MCF 10A (cell line): Measurements from ENCODE around the gene SLC35E3. TPM values are rescaled to one million over a fixed set of nuclear protein-coding genes. Genes with fewer than 3 reads are reported as not detected.

Experiments used
- BruUV-seq: library from RNA; stranded (reverse); fragments of 400-500 nt; replicated peaks from 2 replicates; lab custom pipeline; 2021; lab: Mats Ljungman, UMichigan
- CTCF ChIA-PET: fragments of 300-600 bp; sonication (Branson Sonifier 250); formaldehyde crosslinking; extraction: SDS; loops from one replicate; lab custom pipeline; 2021; ENCODE audit warnings: antibody characterized with exemption, inconsistent platforms; lab: Yijun Ruan, JAX
- POLR2A ChIA-PET: fragments of 300-600, 350-650 bp; sonication (Branson Sonifier 250); formaldehyde crosslinking; extraction: SDS; loops from one replicate; lab custom pipeline; 2020; ENCODE audit warnings: antibody characterized with exemption, inconsistent platforms; lab: Yijun Ruan, JAX
- DNase-seq: peaks from one replicate; pipeline ENCODE4 v3.0.0-alpha.2; 2018; ENCODE audit not compliant: unreplicated experiment
- H3K27ac Mint-ChIP-seq: one replicate; pipeline ENCODE4 v1.8.0; 2022; ENCODE audit warnings: mild to moderate bottlenecking, low read depth, mixed read lengths; ENCODE audit not compliant: unreplicated experiment
- H3K27me3 Mint-ChIP-seq: one replicate; pipeline ENCODE4 v1.8.0; 2022; ENCODE audit warnings: mixed read lengths; ENCODE audit not compliant: insufficient read depth, unreplicated experiment
- H3K36me3 Mint-ChIP-seq: one replicate; pipeline ENCODE4 v1.8.0; 2022; ENCODE audit warnings: mild to moderate bottlenecking, moderate library complexity, mixed read lengths; ENCODE audit not compliant: insufficient read depth, unreplicated experiment
- H3K4me1 Mint-ChIP-seq: one replicate; pipeline ENCODE4 v1.8.0; 2022; ENCODE audit warnings: mixed read lengths; ENCODE audit not compliant: insufficient read depth, unreplicated experiment
- H3K4me3 Mint-ChIP-seq: one replicate; pipeline ENCODE4 v1.8.0; 2022; ENCODE audit warnings: mild to moderate bottlenecking, moderate library complexity, mixed read lengths; ENCODE audit not compliant: unreplicated experiment
- H3K9me3 Mint-ChIP-seq: one replicate; pipeline ENCODE4 v1.8.0; 2022; ENCODE audit warnings: mixed read lengths; ENCODE audit not compliant: unreplicated experiment
- intact Hi-C: fragments of 100-400 bp; cut with micrococcal nuclease; formaldehyde crosslinking; loops from 2 replicates; pipeline ENCODE4 v1.14.1; 2022
- total RNA-seq: library from RNA; stranded (reverse); gene quantifications from 2 replicates; pipeline ENCODE4 v1.2.3, GENCODE V29; 2022
- TF ChIP-seq, protein P1 (sequence below): fragments of 200-600 bp; IDR thresholded peaks from one replicate; pipeline ENCODE4 v1.8.0; 2022; ENCODE audit warnings: antibody characterized with exemption, mild to moderate bottlenecking; ENCODE audit not compliant: unreplicated experiment

SLC35E3 gene
- total RNA-seq, 1 experiment from 2014 or later: 7.6 TPM

DNA sequence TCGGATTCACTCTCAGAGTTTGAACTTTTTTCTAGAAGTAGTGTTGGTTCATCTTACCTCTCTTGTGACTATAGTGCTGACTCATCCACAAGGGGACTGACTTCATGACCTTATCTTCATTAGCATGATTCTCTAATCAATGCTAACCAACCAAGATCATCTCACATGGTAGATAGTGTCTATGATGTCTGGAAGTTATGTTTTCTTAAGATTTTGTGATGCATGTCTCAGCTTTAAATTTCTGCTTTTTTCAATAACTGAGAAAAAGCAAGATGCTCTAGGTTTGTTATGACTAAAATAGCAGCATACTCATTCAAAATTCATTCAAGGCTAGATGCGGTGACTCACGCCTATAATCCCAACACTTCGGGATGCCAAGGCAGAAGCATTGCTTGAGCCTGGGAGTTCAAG lies 12.3 kb upstream of the SLC35E3 start:
- DNase-seq: peak; percentile 16
- Mint-ChIP-seq H3K4me1 (no peaks in the 10 kb centered on the region), H3K4me3 (no peak overlapping the region), H3K36me3 (peaks cover 72% of the 10 kb centered on the region), H3K9me3 (no peaks in the 10 kb centered on the region), H3K27me3 (no peaks in the 10 kb centered on the region), H3K27ac (no peak overlapping the region)
- CTCF ChIA-PET: interaction anchor here (0.7 kb wide), 1 partner anchor 505 kb away, joined by 3 read pairs; no protein-coding TSS in a partner anchor
- no TSS peak for BruUV-seq
- intact Hi-C loops: no loop called here
- TF ChIP-seq, protein P1, sequence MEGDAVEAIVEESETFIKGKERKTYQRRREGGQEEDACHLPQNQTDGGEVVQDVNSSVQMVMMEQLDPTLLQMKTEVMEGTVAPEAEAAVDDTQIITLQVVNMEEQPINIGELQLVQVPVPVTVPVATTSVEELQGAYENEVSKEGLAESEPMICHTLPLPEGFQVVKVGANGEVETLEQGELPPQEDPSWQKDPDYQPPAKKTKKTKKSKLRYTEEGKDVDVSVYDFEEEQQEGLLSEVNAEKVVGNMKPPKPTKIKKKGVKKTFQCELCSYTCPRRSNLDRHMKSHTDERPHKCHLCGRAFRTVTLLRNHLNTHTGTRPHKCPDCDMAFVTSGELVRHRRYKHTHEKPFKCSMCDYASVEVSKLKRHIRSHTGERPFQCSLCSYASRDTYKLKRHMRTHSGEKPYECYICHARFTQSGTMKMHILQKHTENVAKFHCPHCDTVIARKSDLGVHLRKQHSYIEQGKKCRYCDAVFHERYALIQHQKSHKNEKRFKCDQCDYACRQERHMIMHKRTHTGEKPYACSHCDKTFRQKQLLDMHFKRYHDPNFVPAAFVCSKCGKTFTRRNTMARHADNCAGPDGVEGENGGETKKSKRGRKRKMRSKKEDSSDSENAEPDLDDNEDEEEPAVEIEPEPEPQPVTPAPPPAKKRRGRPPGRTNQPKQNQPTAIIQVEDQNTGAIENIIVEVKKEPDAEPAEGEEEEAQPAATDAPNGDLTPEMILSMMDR: no peak
- POLR2A ChIA-PET: no interaction called here

DNA sequence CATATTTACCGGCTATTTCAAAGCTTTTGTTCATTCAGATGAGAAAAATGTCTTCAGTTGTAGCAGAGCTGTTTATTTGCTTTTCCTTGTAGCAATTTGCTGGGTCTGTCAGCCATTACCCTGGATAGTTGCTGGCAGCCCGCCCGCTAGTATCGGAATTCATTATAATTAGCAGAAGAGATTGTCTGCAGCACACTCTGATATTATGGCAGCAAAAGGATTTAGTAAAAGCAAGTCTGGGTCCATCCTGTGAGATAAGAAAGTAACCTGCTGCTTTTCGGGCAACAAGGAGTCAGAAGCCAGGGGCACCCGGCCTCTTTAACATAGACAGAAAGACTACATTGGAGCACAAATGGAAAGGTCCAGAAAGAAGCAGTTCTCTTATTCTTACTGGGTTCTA lies 6.1 kb upstream of the SLC35E3 start:
- ChIA-PET POLR2A (no interaction called here), CTCF (no interaction called here)
- TF ChIP-seq, protein P1: no peak
- H3K36me3 Mint-ChIP-seq: peaks cover 52% of the 10 kb centered on the region
- intact Hi-C loops: no loop called here
- H3K4me3 Mint-ChIP-seq: no peak overlapping the region
- no peak overlapping the region for H3K27ac Mint-ChIP-seq
- no peaks in the 10 kb centered on the region for H3K9me3 Mint-ChIP-seq
- DNase-seq: no peak
- H3K27me3 Mint-ChIP-seq: no peaks in the 10 kb centered on the region
- H3K4me1 Mint-ChIP-seq: no peaks in the 10 kb centered on the region
- BruUV-seq: no TSS peak

DNA sequence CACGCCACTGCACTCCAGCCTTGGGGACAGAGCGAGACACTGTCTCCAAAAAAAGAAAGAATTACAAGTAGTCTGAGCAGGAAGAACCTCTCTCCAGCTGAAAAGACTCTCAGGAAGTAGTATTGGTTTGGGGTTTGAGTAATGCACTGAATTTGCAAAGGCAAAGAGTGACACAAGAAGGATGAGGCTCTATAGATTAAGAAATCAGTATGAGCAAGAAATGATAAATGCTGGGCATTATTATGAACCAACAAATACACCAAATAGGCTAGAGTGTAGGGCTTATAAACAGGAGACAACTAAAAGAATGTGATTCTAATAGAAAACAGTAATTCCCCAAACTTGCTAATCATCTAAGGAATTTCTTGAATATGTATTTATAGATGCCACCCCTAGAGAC lies 2.6 kb upstream of the SLC35E3 start:
- BruUV-seq: no TSS peak
- H3K27me3 Mint-ChIP-seq: no peaks in the 10 kb centered on the region
- H3K36me3 Mint-ChIP-seq: peaks cover 37% of the 10 kb centered on the region
- DNase-seq: no peak
- TF ChIP-seq, protein P1: no peak
- ChIA-PET POLR2A (no interaction called here), CTCF (no interaction called here)
- H3K4me1 Mint-ChIP-seq: peaks cover 12% of the 10 kb centered on the region
- no peak overlapping the region for H3K27ac Mint-ChIP-seq
- intact Hi-C loops: no loop called here
- H3K9me3 Mint-ChIP-seq: no peaks in the 10 kb centered on the region
- H3K4me3 Mint-ChIP-seq: no peak overlapping the region

DNA sequence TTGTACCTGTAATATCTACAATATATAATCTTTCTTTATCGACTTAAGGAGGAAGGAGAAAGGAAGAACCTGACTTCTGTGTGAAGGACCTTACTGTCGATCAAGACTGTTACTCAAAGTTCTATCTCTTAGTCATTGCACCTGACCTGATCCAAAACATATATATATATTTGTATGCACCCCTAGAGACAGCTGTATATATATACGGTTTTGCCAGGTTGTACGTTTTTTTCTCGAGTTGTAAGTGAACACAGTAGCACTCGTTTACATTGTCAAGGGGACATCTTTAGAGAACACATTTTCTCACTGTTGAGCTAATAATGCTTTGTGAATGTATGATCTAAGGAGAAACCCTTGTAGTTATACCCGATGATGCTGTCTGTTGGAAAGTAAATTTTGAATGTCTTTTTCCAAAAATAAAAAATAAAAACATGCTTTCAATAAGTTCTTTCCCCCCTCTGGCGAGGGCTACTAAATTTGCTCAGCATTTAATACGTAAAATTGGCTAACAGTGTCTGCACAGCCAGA lies 536 bp upstream of the SLC35E3 start:
- no peak for DNase-seq
- Mint-ChIP-seq H3K27ac (peak overlapping the region; percentile 78), H3K9me3 (no peaks in the 10 kb centered on the region), H3K4me1 (peaks cover 23% of the 10 kb centered on the region), H3K4me3 (peak overlapping the region; percentile 96), H3K36me3 (peaks cover 31% of the 10 kb centered on the region), H3K27me3 (no peaks in the 10 kb centered on the region)
- ChIA-PET CTCF (interaction anchor here (0.9 to 1.5 kb wide), 4 partner anchors 13 to 62 kb away, joined by 3 to 4 read pairs (median 4); partner anchors contain the start of gene MDM2), POLR2A (interaction anchor here (0.7 to 2.8 kb wide), 20 partner anchors 13 to 386 kb away, joined by 3 to 106 read pairs (median 5); partner anchors contain the start of genes MDM2 and RAP1B)
- TF ChIP-seq, protein P1: no peak
- no TSS peak for BruUV-seq
- intact Hi-C loops: loop anchor here (5.0 kb wide), 1 partner anchor 77 kb away; no protein-coding TSS in a partner anchor
